Myocyte (in vitro differentiated cells): ENCODE measurements around the gene OMP. TPM values are rescaled to one million over a fixed set of nuclear protein-coding genes. Genes with fewer than 3 reads are reported as not detected.
"Not testable (repeated sequence)": the region's sequence is repeated elsewhere in the genome, so short reads cannot be mapped to it uniquely, and the experiment has no call there.

Experiments
- DNase-seq: peaks from one replicate; pipeline ENCODE4 v3.0.0-alpha.2; 2012; ENCODE audit warnings: low read depth
- total RNA-seq: library from RNA; depleted of rRNA; stranded (reverse); fragments of >200 nt; gene quantifications from 2 replicates; pipeline ENCODE4 v1.2.3, GENCODE V29; 2014

Gene OMP
- total RNA-seq, 1 donor from 2014 or later: not detected

DNA sequence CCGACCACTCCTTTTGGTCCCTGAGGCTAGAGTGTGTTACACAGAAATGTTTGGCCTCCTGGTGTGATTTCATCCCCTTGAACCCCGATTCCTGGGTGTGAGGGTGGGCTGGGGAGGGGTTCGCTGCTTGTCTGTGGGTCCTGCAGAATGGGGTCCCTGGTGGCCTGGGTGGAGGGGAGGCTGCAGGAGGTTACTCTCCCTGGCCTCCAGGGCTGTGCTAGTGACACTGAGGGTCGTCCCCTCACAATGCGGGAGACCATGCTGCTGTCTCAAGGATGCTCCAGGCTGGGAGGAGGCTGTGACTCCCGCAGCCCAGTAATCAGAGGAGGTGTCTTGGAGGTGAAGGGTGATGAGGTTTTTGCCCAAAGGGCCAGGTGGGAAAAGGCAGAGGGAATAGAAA is 17.0 kb upstream of the OMP start:
- DNase-seq: no peak

DNA sequence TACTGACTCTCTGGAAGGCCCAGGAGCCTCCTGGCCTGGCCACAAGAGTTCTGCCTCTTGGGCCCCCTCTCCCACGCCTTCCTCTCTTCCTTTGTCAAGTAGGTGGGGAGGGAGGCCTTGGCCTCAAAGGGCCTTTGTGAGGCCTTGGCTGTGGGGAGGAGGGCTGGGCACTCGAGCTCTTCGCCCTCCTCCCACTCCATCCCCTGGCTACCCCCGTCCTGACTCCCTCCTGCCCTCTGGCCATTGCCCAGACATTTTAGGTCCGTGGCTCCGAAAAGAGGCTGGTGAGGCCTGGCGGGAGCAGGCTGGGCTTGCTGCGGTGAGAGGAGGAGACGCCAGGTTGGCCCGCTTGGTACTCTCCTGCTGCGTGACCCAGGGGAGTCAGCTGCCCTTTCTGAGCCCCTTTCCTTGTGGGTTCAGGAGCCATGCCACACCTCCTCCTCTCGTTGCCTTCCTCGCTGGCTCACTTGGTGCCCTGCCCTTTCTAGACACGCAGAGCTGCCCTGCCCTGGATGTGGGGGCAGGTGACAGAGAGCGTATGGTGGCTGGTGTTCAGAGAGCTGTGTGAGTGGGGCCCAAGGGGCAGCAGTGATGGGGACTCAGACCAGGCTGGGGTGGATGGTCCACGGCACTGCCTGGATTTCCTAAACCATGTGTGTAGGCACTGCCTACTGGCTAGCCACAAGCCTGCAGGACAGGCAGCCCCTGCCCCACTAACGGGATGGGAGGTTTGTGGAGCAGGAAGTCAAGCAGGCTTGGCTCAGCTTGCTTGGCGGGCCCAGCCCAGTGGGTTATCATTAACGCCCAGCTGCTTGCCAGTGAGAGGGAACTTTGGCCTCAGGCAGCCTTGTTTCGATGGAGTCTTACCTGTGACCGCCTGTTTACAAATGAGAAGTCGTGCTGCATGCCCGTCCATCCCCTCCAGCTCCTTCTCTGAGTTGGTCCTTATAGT is 15.8 kb upstream of the OMP start:
- DNase-seq: no peak

GRCh38 chr11:77087723-77088225 is 14.9 kb upstream of the OMP start:
- DNase-seq: no peak

- no peak for DNase-seq
These were observed 14.2 kb upstream of the OMP start for GRCh38 chr11:77088236-77089003.

- no peak for DNase-seq
These were observed 13.6 kb upstream of the OMP start for GRCh38 chr11:77089004-77089545.

DNA sequence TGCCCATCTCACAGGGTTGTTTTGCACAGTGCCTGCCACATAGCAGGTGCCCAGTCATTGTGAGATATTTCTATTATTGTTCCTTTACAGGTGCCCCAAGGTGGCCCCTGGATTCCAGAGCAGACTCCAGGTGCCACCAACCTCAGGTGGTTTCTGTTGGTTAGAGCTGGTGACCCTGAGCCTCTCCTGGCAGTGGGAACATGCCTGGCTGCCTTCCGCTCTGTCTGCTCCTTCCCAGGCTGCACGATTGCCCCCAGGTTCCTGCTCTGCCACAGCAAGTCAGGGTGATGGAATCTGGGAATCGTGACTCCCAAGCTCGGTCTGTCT is 12.6 kb upstream of the OMP start:
- no peak for DNase-seq

GRCh38 chr11:77090373-77091111 is 12.1 kb upstream of the OMP start:
- no peak for DNase-seq

- DNase-seq: peak; percentile 79
These were observed 11.3 kb upstream of the OMP start for GRCh38 chr11:77091146-77091940.

GRCh38 chr11:77092382-77092781 is 10.3 kb upstream of the OMP start:
- no peak for DNase-seq

DNA sequence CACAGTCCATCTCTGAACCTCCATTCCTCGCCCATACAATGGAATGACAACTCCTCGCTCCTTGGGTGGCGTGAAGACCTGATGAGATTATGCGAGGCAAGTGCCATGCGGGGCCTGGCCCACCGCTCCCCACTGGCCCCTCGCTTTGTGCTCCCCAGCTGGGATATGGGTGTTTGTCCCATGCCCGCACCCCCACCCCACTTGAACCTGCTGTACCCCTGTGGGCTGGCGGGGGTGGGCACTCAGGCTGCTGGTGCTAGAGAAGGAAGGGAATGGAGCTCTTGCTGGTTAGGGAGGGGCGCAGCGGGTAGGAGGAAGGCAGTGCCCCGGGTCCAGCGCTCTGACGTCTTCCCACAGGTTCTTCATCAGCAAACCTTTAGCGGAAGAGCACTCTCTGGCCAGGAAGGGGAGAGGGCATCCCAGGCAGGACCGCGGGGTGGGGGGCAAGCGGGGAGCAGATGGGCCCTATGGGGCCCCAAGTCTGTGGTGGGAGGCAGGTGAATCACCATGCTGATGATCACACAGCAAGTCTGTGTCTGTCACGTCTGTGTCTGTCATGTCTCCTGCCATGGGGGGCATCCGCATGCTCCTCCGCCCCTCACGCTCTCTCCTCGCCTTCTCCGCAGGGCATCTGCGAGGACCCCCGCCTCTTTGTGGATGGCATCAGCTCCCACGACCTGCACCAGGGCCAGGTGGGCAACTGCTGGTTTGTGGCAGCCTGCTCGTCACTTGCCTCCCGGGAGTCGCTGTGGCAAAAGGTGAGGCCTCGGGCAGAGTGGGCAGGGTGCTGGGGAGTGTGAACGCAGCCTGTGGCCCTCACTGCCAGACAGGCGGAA is 9.4 kb upstream of the OMP start:
- DNase-seq: no peak

- DNase-seq: peak; percentile 44
These were observed 8.4 kb upstream of the OMP start for GRCh38 chr11:77093987-77094840.

DNA sequence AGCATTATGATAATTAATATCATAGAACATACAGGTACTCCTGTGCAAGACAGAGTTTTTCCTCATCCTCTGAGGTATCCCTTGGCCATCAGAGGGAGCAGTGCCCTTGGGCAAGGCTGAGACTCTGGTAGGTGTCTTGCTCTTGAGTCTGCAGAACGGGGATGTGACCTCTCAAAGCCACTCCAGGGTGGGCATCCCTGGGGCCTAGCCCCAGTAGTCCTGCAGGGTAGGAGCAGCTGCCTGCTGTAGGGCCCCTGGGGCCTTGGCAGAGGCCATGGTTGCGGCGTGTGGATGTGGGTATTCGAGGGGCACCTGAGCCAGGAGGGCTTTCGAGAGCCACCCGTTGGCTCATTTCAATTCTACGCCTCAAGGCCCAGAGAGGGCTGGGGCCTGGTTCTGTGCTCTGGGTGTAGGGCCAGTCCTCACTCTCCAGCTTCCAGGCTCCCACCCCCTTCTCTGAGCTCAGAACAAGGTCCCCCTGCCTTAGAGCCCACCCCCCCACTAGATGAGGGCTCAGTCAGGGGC is 7.7 kb upstream of the OMP start:
- DNase-seq: no peak

GRCh38 chr11:77095551-77096490 is 6.8 kb upstream of the OMP start:
- no peak for DNase-seq

GRCh38 chr11:77096591-77097019 is 6.0 kb upstream of the OMP start:
- DNase-seq: no peak

GRCh38 chr11:77097180-77097579 is 5.5 kb upstream of the OMP start:
- not testable (repeated sequence) for DNase-seq

GRCh38 chr11:77100166-77101042 is 2.2 kb upstream of the OMP start:
- DNase-seq: no peak
